ENCODE measurements around the gene ADAMTSL5. TPM values are rescaled to one million over a fixed set of nuclear protein-coding genes. Genes with fewer than 3 reads are reported as not detected.

The ADAMTSL5 gene
- total and polyA plus RNA-seq, 2 of the 13 experiments (the other 11 are each of a cell fraction or from before 2014, with no cell fraction given): 0.60 to 2.7 TPM

DNA sequence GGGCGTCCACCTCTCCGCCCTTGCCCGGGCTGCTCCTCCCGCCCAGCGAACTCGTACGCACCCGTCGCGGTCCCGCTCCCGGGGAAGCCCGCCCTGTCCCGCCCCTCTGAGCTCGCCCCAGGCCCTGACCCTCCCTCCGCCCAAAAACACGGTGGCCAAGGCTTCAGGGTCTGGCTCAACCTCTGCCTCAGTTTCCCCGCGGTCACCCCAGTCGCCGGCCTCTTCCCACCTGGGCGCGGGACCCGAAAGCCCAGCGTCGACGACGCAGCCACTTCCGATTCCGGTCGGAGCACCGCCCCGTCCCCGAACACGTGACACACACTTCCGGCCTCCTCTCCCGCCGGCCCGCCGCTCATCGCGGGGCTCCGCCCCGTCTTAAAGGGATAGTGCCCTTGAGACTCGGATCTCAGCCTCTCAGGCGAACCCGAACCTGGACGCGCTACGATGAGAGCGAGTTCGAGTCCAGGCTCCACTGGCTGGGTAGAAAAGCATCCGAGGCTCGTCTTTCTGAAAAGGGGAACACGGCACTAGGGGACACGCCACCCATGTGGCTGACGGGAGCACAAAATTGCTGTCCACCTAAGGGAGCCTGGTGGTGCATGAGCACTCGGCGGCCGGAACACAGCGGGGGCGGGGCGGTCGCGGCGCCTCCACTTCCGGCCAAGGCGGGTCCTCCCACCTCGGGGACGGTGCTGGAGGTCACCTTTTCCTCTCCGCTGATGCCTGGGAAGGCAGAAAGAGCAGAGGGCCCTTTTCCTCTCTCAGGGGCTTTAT lies 33.7 kb downstream of the ADAMTSL5 start, which contains the start of gene C19orf25 (continued):
- TF ChIP-seq TEAD2 (CRISPR knock-in tag; IDR thresholded peaks at IDR 0.05) (no peak), NCOA1 (CRISPR knock-in tag; IDR thresholded peaks at IDR 0.05) (no peak), KDM5A (IDR thresholded peaks at IDR 0.05; ENCODE audit: borderline replicate concordance, low read length) (peak; percentile 35; the same call in 1 of the 2 replicates), ZFX (CRISPR knock-in tag; IDR thresholded peaks at IDR 0.05; ENCODE audit: low read depth) (peak; percentile 53; the same call in 1 of the 2 replicates), ZMAT5 (CRISPR knock-in tag; IDR thresholded peaks at IDR 0.05; ENCODE audit: borderline replicate concordance, low read depth) (no peak), ZNF44 (CRISPR knock-in tag; IDR thresholded peaks at IDR 0.05) (no peak), HNRNPUL1 (IDR thresholded peaks at IDR 0.05; ENCODE audit: low read depth, low read length) (no peak), ZNF792 (CRISPR knock-in tag; IDR thresholded peaks at IDR 0.05) (no peak; the same call in 1 of the 2 replicates), NBN (conservative IDR thresholded peaks at IDR 0.05) (no peak), SNRNP70 (IDR thresholded peaks at IDR 0.05; ENCODE audit: low read depth, low read length) (no peak), ZNF839 (CRISPR knock-in tag; IDR thresholded peaks at IDR 0.05; ENCODE audit: borderline replicate concordance) (peak; percentile 50; the same call in 1 of the 2 replicates), ZUFSP (CRISPR knock-in tag; IDR thresholded peaks at IDR 0.05; ENCODE audit: borderline replicate concordance) (no peak), BCL6 (CRISPR knock-in tag; IDR thresholded peaks at IDR 0.05) (no peak; the same call in 1 of the 2 replicates), MED8 (CRISPR knock-in tag; IDR thresholded peaks at IDR 0.05; ENCODE audit: insufficient replicate concordance) (no peak), MAFF (IDR thresholded peaks at IDR 0.05; ENCODE audit: low read depth, low read length) (no peak), RCOR2 (CRISPR knock-in tag; IDR thresholded peaks at IDR 0.05) (peak; percentile 96), NRL (CRISPR knock-in tag; IDR thresholded peaks at IDR 0.05; ENCODE audit: borderline replicate concordance) (peak; percentile 78), ZSCAN12 (CRISPR knock-in tag; IDR thresholded peaks at IDR 0.05) (no peak), ZNF557 (CRISPR knock-in tag; IDR thresholded peaks at IDR 0.05) (no peak), ZNF3 (CRISPR knock-in tag; IDR thresholded peaks at IDR 0.05) (no peak), ZNF598 (CRISPR knock-in tag; IDR thresholded peaks at IDR 0.05; ENCODE audit: borderline replicate concordance) (peak; percentile 85; the same call in 1 of the 2 replicates), ZNF724P (CRISPR knock-in tag; IDR thresholded peaks at IDR 0.05; ENCODE audit: borderline replicate concordance) (peak; percentile 71; the same call in 1 of the 2 replicates), PRPF4 (IDR thresholded peaks at IDR 0.05; ENCODE audit: low read depth, low read length, poor library complexity, severe bottlenecking) (no peak)

Measured in HepG2 (cell line).